ENCODE results near the gene AGA. TPM values are rescaled to one million over a fixed set of nuclear protein-coding genes. Genes with fewer than 3 reads are reported as not detected.

Gene AGA
- total and polyA plus RNA-seq, 2 of the 8 experiments (the other 6 are each of a cell fraction or from before 2014, with no cell fraction given): 8.5 to 11.6 TPM

DNA sequence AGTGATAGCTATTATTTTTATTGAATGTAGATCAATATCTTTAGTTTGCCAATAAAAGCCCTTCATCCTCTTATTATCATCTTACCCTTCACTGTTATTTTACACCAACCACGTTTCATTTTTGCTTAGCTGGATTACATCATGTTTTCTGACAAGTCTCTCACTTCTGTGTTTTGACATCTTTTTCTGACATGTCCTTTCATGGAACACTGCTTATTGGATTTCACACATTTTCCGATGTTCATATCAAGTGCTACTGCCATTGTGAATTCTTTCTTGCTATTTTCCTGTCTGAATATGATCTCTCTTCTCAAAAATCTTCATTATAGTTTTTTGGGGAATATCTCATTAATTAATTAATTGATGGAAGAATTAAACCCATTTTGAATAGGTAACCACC is 48.5 kb upstream of the AGA start:
- Histone ChIP-seq H3K14ac (ENCODE audit: insufficient read length) (no peak overlapping the region), H3K27ac (ENCODE audit: low read depth, low read length) (no peak overlapping the region), H2BK20ac (ENCODE audit: low read length) (no peak overlapping the region), H3K18ac (ENCODE audit: extremely low read depth, low read length) (no peak overlapping the region), H3K36me3 (ENCODE audit: control insufficient read depth in 2 of 4, insufficient read depth in 4 of 4, low read length in 3 of 4) (no peaks in the 10 kb centered on the region), H3K23ac (ENCODE audit: insufficient read length) (no peak overlapping the region), H3K4me2 (ENCODE audit: insufficient read depth in 1 of 2, low read depth in 2 of 2, low read length in 2 of 2) (no peak overlapping the region), H2BK5ac (ENCODE audit: low read depth, low read length) (no peak overlapping the region), H2AFZ (ENCODE audit: low read length) (no peak overlapping the region), H3K4me1 (replicated peaks in 1 of 4; ENCODE audit: control insufficient read depth in 3 of 4, insufficient read depth in 4 of 4, low read length in 3 of 4) (no peaks in the 10 kb centered on the region), H3K56ac (replicated peaks; ENCODE audit: insufficient read length, low read depth, low read length) (no peak overlapping the region), H4K5ac (ENCODE audit: insufficient read length, low read depth, low read length) (no peak overlapping the region), H3K79me1 (ENCODE audit: low read depth, low read length) (no peaks in the 10 kb centered on the region), H3K4ac (replicated peaks; ENCODE audit: insufficient read length, low read depth, low read length) (no peak overlapping the region), H3K79me2 (ENCODE audit: control insufficient read depth in 1 of 2, insufficient read depth in 2 of 2, low read length in 2 of 2) (no peaks in the 10 kb centered on the region), H3K4me3 (ENCODE audit: extremely low read depth in 1 of 4, insufficient read depth in 2 of 4, low read depth in 3 of 4, low read length in 4 of 4) (no peak overlapping the region), H3K9ac (replicated peaks in 1 of 4; ENCODE audit: extremely low read depth in 1 of 4, low read depth in 3 of 4, low read length in 3 of 4) (no peak overlapping the region), H2AK5ac (ENCODE audit: low read depth, low read length) (no peak overlapping the region), H3K27me3 (replicated peaks in 1 of 4; ENCODE audit: control insufficient read depth in 3 of 4, extremely low read depth in 1 of 4, insufficient read depth in 3 of 4, low read length in 3 of 4) (no peaks in the 10 kb centered on the region), H4K20me1 (replicated peaks in 1 of 2; ENCODE audit: control insufficient read depth in 1 of 2, insufficient read depth in 2 of 2, low read length in 2 of 2) (no peaks in the 10 kb centered on the region), H2BK12ac (ENCODE audit: low read depth, low read length) (no peak overlapping the region), H2BK15ac (ENCODE audit: low read length) (no peak overlapping the region), H2BK120ac (replicated peaks; ENCODE audit: low read depth, low read length) (no peak overlapping the region), H4K91ac (replicated peaks; ENCODE audit: insufficient read length, low read length) (no peak overlapping the region), H3K9me3 (ENCODE audit: insufficient read depth in 2 of 2, low read depth in 1 of 2, low read length in 1 of 2) (no peaks in the 10 kb centered on the region), H3K23me2 (ENCODE audit: low read depth, low read length) (no peaks in the 10 kb centered on the region), H4K8ac (ENCODE audit: extremely low read depth, insufficient read depth, low read length) (no peak overlapping the region)
- FAIRE-seq (no peak), DNase-seq (ENCODE audit: low read depth in 1 of 2, low spot score in 2 of 2) (no peak)
- WGBS, 2 experiments (ENCODE audit: extremely low coverage in 1 of 2, insufficient coverage in 1 of 2, insufficient read length in 1 of 2, insufficient replicate concordance in 2 of 2, low coverage in 1 of 2, low lambda C conversion rate in 2 of 2, missing lambda C conversion rate in 1 of 2): 94% methylated on average over 2 of the region's 2 CpGs; no CpG with 5 or more reads in 1 of the 2 experiments
- CTCF ChIA-PET (ENCODE audit: partially characterized antibody): interaction anchor here (1.6 kb wide), 1 partner anchor 13 kb away, joined by 3 read pairs; no protein-coding TSS in a partner anchor
- POLR2A ChIA-PET (ENCODE audit: partially characterized antibody): interaction anchor here (1.0 kb wide), 1 partner anchor 10 kb away, joined by 3 read pairs; no protein-coding TSS in a partner anchor
- no peak for TF ChIP-seq SIN3A (conservative IDR thresholded peaks at IDR 0.05 in 1 of 2, IDR thresholded peaks at IDR 0.05 in 1 of 2; ENCODE audit: low read depth in 1 of 2, low read length in 2 of 2)
- no peak for TF ChIP-seq KDM1A (IDR thresholded peaks at IDR 0.05; ENCODE audit: borderline replicate concordance, low read length)
- TF ChIP-seq CEBPB (IDR thresholded peaks at IDR 0.05; ENCODE audit: low read depth, low read length): no peak
- TF ChIP-seq RAD21 (IDR thresholded peaks at IDR 0.05 in 1 of 2, conservative IDR thresholded peaks at IDR 0.05 in 1 of 2; ENCODE audit: low read depth in 2 of 2, low read length in 2 of 2): no peak
- no peak for TF ChIP-seq NRF1 (IDR thresholded peaks at IDR 0.05; ENCODE audit: low read depth, low read length)
- no peak for TF ChIP-seq SRF (IDR thresholded peaks at IDR 0.05; ENCODE audit: low read depth, low read length)
- TF ChIP-seq TCF12 (IDR thresholded peaks at IDR 0.05; ENCODE audit: low read depth, low read length): no peak
- no peak for TF ChIP-seq CTBP2 (IDR thresholded peaks at IDR 0.05; ENCODE audit: borderline replicate concordance, insufficient read depth, insufficient read length, low read length)
- TF ChIP-seq, protein P1, sequence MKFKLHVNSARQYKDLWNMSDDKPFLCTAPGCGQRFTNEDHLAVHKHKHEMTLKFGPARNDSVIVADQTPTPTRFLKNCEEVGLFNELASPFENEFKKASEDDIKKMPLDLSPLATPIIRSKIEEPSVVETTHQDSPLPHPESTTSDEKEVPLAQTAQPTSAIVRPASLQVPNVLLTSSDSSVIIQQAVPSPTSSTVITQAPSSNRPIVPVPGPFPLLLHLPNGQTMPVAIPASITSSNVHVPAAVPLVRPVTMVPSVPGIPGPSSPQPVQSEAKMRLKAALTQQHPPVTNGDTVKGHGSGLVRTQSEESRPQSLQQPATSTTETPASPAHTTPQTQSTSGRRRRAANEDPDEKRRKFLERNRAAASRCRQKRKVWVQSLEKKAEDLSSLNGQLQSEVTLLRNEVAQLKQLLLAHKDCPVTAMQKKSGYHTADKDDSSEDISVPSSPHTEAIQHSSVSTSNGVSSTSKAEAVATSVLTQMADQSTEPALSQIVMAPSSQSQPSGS (IDR thresholded peaks at IDR 0.05; ENCODE audit: low read length): no peak
- no peak for TF ChIP-seq TAF7 (optimal IDR thresholded peaks at IDR 0.05; ENCODE audit: borderline replicate concordance, low read depth, low read length)
- TF ChIP-seq TEAD4 (IDR thresholded peaks at IDR 0.05; ENCODE audit: low read depth, low read length): no peak
- TF ChIP-seq EGR1 (IDR thresholded peaks at IDR 0.05; ENCODE audit: borderline replicate concordance, low read depth, low read length): no peak
- TF ChIP-seq YY1 (IDR thresholded peaks at IDR 0.05; ENCODE audit: low read depth, low read length): no peak
